Measurements from ENCODE around the gene HDAC4.

DNA sequence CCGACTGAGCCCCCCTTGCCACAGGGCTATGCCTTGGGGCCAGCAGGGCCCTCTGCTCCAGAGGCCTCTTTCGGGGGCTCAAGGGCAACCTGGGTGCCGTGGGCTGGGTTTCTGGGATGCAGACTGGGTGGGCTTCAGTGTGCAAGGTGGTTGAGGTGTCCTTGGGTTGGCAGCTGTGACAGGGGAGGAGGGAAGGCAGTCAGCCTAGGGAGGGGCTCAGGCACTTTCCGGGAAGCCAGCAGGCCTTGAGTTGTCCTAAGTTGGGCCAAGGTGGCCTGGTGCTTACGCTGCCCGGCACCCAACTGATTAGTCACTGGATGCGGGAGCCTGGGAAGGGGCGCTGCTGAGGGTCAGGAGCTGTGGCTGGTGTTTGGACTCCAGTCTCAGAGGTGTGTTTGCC, 353.4 kb downstream of the HDAC4 start:
- TF ChIP-seq CTCF (IDR thresholded peaks at IDR 0.05) (no peak), POLR2AphosphoS5 (IDR thresholded peaks at IDR 0.05; ENCODE audit: low read depth, low read length) (no peak)
